Measurements from ENCODE around the gene CMPK2. TPM values are rescaled to one million over a fixed set of nuclear protein-coding genes. Genes with fewer than 3 reads are reported as not detected.
"Not testable (repeated sequence)": the region's sequence is repeated elsewhere in the genome, so short reads cannot be mapped to it uniquely, and the experiment has no call there.

The CMPK2 gene
- total RNA-seq, 2 donors from 2014 or later: 2.0 to 2.6 TPM

GRCh38 chr2:6866275-6866671, 566 bp upstream of the CMPK2 start:
- peaks cover 17% of the 10 kb centered on the region for H3K36me3 Mint-ChIP-seq (ENCODE audit: low read depth)
- peak overlapping the region; percentile 91 for H3K4me3 Mint-ChIP-seq
- peaks cover 12% of the 10 kb centered on the region for H3K4me1 Mint-ChIP-seq
- H3K9me3 Mint-ChIP-seq: peaks cover 3% of the 10 kb centered on the region
- H3K27ac Mint-ChIP-seq: peak overlapping the region; percentile 84
- peak; percentile 53 for ATAC-seq (replicated peaks)
- no peaks in the 10 kb centered on the region for H3K27me3 Mint-ChIP-seq

DNA sequence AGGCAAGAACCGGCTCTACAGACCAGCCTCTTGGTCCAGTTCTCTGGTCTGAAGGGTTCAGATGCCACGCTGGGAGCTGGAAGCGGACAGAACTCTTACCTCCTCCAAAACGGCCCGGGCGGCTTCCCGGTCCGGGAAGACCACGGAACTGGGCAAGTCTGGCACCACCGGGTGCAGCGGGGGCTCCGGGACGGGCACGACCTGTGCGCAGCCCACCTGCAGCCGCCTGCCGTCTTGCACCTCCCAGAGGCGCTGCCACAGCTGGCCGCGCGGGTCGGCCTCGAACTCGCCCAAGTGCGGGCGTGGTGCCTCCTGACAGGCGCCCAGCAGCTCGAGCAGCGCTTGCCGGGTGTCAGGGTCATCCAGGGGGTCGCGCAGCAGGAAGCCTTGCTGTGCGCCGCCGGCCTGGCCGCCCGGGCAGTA, 773 bp downstream of the CMPK2 start:
- peaks cover 30% of the 10 kb centered on the region for H3K36me3 Mint-ChIP-seq (ENCODE audit: low read depth)
- no peak overlapping the region for H3K27ac Mint-ChIP-seq
- ATAC-seq (replicated peaks): peak; percentile 13
- no peaks in the 10 kb centered on the region for H3K27me3 Mint-ChIP-seq
- peaks cover 7% of the 10 kb centered on the region for H3K9me3 Mint-ChIP-seq
- peak overlapping the region; percentile 49 for H3K4me3 Mint-ChIP-seq
- H3K4me1 Mint-ChIP-seq: peaks cover 12% of the 10 kb centered on the region

GRCh38 chr2:6864231-6864754, 1.4 kb downstream of the CMPK2 start:
- peak overlapping the region; percentile 49 for H3K4me3 Mint-ChIP-seq
- H3K27me3 Mint-ChIP-seq: no peaks in the 10 kb centered on the region
- H3K36me3 Mint-ChIP-seq (ENCODE audit: low read depth): peaks cover 37% of the 10 kb centered on the region
- peaks cover 12% of the 10 kb centered on the region for H3K4me1 Mint-ChIP-seq
- peaks cover 7% of the 10 kb centered on the region for H3K9me3 Mint-ChIP-seq
- no peak for ATAC-seq (replicated peaks)
- H3K27ac Mint-ChIP-seq: no peak overlapping the region

DNA sequence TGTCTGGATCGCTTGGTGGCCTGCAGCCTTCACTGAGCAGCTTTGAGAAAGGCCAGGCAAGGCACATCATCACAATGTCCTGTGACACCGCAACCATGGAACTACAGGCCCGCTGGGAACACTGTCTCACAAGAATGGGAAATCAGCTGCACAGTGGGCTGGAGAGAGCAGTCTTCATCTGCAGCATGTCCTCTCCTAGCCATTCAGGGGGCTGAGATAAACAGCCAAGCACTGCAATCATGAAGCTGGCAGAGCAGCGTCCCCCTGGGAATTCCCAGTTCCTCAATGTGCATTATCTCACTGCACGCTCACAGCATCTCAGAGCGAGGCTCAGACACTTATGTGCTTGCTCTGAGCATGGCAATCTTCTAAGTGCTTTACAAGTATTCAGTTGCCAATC, 1.9 kb downstream of the CMPK2 start:
- no peak overlapping the region for H3K4me3 Mint-ChIP-seq
- no peak overlapping the region for H3K27ac Mint-ChIP-seq
- no peak for ATAC-seq (replicated peaks)
- H3K4me1 Mint-ChIP-seq: peaks cover 12% of the 10 kb centered on the region
- H3K9me3 Mint-ChIP-seq: peaks cover 7% of the 10 kb centered on the region
- H3K27me3 Mint-ChIP-seq: no peaks in the 10 kb centered on the region
- peaks cover 42% of the 10 kb centered on the region for H3K36me3 Mint-ChIP-seq (ENCODE audit: low read depth)

- no peak overlapping the region for H3K27ac Mint-ChIP-seq
- H3K4me1 Mint-ChIP-seq: peaks cover 7% of the 10 kb centered on the region
- H3K27me3 Mint-ChIP-seq: no peaks in the 10 kb centered on the region
- H3K4me3 Mint-ChIP-seq: no peak overlapping the region
- H3K9me3 Mint-ChIP-seq: peaks cover 7% of the 10 kb centered on the region
- peaks cover 59% of the 10 kb centered on the region for H3K36me3 Mint-ChIP-seq (ENCODE audit: low read depth)
- ATAC-seq (replicated peaks): no peak
Observed at GRCh38 chr2:6860296-6860695, 5.4 kb downstream of the CMPK2 start.

- H3K9me3 Mint-ChIP-seq; H3K27ac Mint-ChIP-seq; ATAC-seq (replicated peaks); H3K4me1 Mint-ChIP-seq; H3K4me3 Mint-ChIP-seq; H3K27me3 Mint-ChIP-seq: not testable (repeated sequence)
- H3K36me3 Mint-ChIP-seq (ENCODE audit: low read depth): peaks cover 70% of the 10 kb centered on the region
Observed at GRCh38 chr2:6858466-6859027, 7.2 kb downstream of the CMPK2 start.

DNA sequence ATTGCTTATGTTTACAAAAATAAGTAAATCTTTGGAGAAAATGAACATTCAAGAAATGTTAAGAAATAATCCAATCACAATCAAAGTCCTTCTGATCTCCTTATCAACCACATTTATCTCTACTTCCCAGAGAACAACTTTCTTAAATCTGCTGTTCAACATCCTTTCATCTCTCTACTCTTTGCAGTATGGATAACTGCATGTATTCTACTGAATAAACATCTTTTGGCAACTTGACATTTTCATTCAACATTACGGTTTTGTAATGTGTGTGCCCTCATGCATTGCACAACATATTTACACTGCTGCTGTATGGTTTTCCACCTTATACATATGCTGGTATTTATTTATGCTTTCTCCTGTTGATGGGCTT, 9.2 kb downstream of the CMPK2 start:
- Mint-ChIP-seq H3K27ac (no peak overlapping the region), H3K4me3 (no peak overlapping the region), H3K4me1 (no peaks in the 10 kb centered on the region), H3K27me3 (no peaks in the 10 kb centered on the region), H3K36me3 (ENCODE audit: low read depth) (peaks cover 71% of the 10 kb centered on the region), H3K9me3 (peaks cover 4% of the 10 kb centered on the region)
- ATAC-seq (replicated peaks): no peak

GRCh38 chr2:6855860-6856547, 9.7 kb downstream of the CMPK2 start:
- no peaks in the 10 kb centered on the region for H3K4me1 Mint-ChIP-seq
- H3K36me3 Mint-ChIP-seq (ENCODE audit: low read depth): peaks cover 71% of the 10 kb centered on the region
- ATAC-seq (replicated peaks): no peak
- peaks cover 4% of the 10 kb centered on the region for H3K9me3 Mint-ChIP-seq
- H3K4me3 Mint-ChIP-seq: no peak overlapping the region
- H3K27me3 Mint-ChIP-seq: no peaks in the 10 kb centered on the region
- no peak overlapping the region for H3K27ac Mint-ChIP-seq

DNA sequence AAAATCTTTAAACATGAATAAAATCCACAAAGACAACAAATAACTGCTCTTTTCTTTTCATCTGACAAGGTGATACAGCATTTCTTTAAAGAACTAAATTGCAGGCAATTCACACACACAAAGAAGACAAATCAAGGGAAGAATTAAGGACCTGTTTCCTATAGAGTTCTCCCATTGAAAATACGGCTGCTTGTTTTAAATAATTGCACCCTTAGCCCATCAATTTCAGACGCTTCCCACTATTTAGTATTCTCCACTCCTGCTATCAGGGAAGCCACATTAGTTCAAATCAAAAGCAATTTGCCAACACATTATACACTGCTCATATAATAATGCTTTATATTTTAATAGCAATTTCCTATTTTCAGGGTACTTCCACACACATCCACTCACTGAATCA, 11.3 kb downstream of the CMPK2 start:
- Mint-ChIP-seq H3K36me3 (ENCODE audit: low read depth) (peaks cover 71% of the 10 kb centered on the region), H3K4me3 (no peak overlapping the region), H3K27ac (no peak overlapping the region), H3K4me1 (no peaks in the 10 kb centered on the region), H3K27me3 (no peaks in the 10 kb centered on the region), H3K9me3 (no peaks in the 10 kb centered on the region)
- ATAC-seq (replicated peaks): no peak

DNA sequence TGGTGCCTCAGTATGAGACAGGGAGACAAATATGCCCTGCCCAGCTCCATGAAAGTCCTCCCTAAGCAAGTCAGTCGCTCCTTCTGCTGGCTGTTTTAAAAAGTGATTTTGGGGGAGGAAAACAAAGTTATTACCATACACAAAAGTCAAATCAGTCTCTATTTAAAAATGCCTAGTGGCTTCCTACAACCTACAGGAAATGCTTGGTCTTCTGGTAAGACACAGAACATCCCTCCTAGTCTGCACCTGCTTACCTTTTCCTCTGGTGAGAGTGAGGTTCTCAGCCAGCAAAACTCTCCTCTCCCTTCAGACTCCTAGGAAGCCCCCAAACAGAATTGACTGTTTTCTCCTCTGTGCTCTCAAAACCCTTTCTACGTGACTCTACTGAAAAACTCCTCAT, 13.5 kb downstream of the CMPK2 start:
- Mint-ChIP-seq H3K9me3 (peaks cover 12% of the 10 kb centered on the region), H3K36me3 (ENCODE audit: low read depth) (peaks cover 73% of the 10 kb centered on the region), H3K27ac (no peak overlapping the region), H3K4me3 (no peak overlapping the region), H3K27me3 (no peaks in the 10 kb centered on the region), H3K4me1 (no peaks in the 10 kb centered on the region)
- ATAC-seq (replicated peaks): no peak

DNA sequence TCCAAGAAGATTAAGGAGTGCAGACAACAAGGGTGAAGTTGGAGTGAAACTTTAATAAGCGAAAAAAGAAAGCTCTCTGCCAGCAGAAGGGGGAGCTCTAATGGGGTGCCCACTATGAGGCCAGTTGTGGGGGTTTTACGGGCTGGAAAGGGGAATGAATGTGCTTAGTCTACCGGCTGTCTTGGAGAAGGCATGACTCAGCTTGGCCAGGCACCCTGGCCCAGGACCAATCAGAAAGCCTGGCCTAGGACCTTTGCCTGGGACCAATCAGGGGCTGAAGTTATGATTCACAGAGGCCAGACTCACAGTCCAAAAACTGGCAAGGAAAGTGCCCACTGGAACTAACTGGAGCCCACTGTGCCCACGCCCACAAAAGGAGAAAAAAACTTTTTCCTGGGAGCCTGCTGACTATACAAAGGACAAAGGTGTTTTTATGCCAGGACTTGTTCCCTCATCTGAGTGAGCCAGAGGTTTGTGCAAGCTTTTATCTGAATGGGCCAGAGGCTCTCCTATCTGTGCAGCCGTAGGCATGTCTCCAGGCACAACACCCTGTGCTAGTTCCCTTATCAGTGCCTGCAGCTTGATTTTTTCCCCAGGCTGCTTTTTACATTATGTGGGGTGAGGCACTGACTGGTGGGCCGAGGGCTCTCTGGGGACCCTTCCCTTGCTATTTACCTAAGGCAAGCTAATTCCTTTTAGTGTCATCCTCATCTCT, 18.6 kb downstream of the CMPK2 start:
- peaks cover 38% of the 10 kb centered on the region for H3K9me3 Mint-ChIP-seq

DNA sequence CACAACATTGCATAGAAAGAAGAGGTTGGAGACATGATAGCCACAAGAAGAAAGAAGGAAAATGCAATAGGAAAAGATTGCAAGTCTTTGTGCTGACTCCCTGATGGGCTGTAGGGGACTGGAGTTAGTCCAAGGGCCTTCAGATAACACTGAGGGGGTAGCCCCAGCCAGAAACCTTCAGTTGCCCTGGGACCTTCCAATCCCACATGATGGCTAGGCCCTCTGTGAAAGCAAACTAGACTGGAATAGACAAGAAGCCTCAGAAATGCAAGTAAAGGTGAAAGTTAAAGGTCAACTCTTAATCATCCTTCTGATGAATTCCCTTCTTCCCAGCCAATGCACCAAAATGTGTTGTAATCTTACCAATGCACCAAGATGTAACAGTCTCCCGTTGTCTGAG, 19.2 kb downstream of the CMPK2 start:
- Mint-ChIP-seq H3K4me3 (no peak overlapping the region), H3K36me3 (ENCODE audit: low read depth) (peaks cover 57% of the 10 kb centered on the region), H3K9me3 (peaks cover 38% of the 10 kb centered on the region)

More for the DNA sequence above, 18.6 kb downstream of the CMPK2 start:
- H3K36me3 Mint-ChIP-seq (ENCODE audit: low read depth): peaks cover 60% of the 10 kb centered on the region
- no peak overlapping the region for H3K27ac Mint-ChIP-seq
- H3K4me3 Mint-ChIP-seq: no peak overlapping the region
- no peak for ATAC-seq (replicated peaks)
- H3K27me3 Mint-ChIP-seq: no peaks in the 10 kb centered on the region
- H3K4me1 Mint-ChIP-seq: no peaks in the 10 kb centered on the region

GRCh38 chr2:6845903-6846302, 19.8 kb downstream of the CMPK2 start:
- Mint-ChIP-seq H3K27me3 (no peaks in the 10 kb centered on the region), H3K27ac (no peak overlapping the region), H3K4me3 (no peak overlapping the region), H3K9me3 (peaks cover 38% of the 10 kb centered on the region), H3K36me3 (ENCODE audit: low read depth) (peaks cover 52% of the 10 kb centered on the region), H3K4me1 (no peaks in the 10 kb centered on the region)
- ATAC-seq (replicated peaks): no peak

More for the DNA sequence above, 19.2 kb downstream of the CMPK2 start:
- no peak for ATAC-seq (replicated peaks)
- Mint-ChIP-seq H3K4me1 (no peaks in the 10 kb centered on the region), H3K27me3 (no peaks in the 10 kb centered on the region), H3K27ac (no peak overlapping the region)

DNA sequence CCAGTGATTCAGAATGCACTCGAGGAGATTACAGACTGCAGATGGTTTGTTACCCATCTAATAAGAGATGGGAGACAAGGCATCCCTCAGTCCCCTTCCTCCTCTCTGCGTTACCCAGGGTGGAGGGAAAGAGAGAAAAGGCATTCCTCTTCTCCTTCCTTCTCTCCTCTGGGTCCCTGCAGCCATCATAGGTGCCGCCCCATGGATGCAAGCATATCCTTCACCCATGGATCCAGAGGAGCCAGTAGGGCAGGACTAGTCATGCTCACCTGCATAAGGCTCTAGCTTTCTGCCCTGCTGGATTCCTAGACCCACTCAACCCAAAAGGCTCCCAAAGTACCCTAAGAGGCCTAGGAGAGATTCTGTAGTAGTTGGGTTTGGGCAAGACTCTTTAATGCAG, 20.4 kb downstream of the CMPK2 start:
- no peak overlapping the region for H3K27ac Mint-ChIP-seq
- H3K36me3 Mint-ChIP-seq (ENCODE audit: low read depth): peaks cover 46% of the 10 kb centered on the region
- ATAC-seq (replicated peaks): no peak
- H3K27me3 Mint-ChIP-seq: no peaks in the 10 kb centered on the region
- no peak overlapping the region for H3K4me3 Mint-ChIP-seq
- H3K9me3 Mint-ChIP-seq: peaks cover 38% of the 10 kb centered on the region
- no peaks in the 10 kb centered on the region for H3K4me1 Mint-ChIP-seq
